PFSK-1 (cell line): ENCODE data around the gene SKI.

Experiments
- POLR2AphosphoS5 ChIP-seq: IDR thresholded peaks from 2 replicates; pipeline ENCODE4 v1.6.1; 2012; ENCODE audit warnings: low read depth, mild to moderate bottlenecking, control low read depth, low read length, moderate library complexity
- TAF1 ChIP-seq: IDR thresholded peaks from 2 replicates; pipeline ENCODE4 v1.6.1; 2012; ENCODE audit warnings: low read length, control low read depth, borderline replicate concordance; ENCODE audit not compliant: insufficient read depth
- TF ChIP-seq, protein P1 (sequence below), 2 experiments: IDR thresholded peaks; 2 replicates each; pipeline versions ENCODE4 v1.6.1 to v1.8.0; 2011 to 2012; ENCODE audit warnings: low read depth in 2 of 2, low read length in 2 of 2, control low read depth in 1 of 2, inconsistent platforms in 1 of 2, mild to moderate bottlenecking in 1 of 2, moderate library complexity in 1 of 2; ENCODE audit not compliant: insufficient read depth in 1 of 2

DNA sequence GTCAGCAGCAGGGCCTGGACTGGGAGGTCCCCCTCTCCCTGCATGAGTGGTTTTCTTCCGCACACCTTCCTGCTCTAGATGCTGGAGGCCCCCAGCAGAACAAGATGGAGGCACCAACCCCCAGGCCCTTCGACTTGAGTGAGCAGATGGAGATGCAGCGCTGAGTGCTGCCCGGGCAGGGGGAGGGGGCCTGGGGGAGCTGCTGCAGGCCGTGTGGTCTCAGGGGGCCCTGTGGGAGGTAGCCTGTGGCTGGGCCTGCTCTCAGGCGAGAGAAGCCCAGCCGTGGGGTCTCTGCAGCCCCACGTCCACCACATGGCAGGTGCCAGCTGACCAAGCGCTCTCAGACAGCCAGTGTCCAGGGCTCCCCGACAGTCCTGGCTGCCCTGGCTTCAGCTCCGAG lies 32.3 kb upstream of the SKI start:
- TF ChIP-seq TAF1 (no peak), POLR2AphosphoS5 (no peak)
- TF ChIP-seq, protein P1, sequence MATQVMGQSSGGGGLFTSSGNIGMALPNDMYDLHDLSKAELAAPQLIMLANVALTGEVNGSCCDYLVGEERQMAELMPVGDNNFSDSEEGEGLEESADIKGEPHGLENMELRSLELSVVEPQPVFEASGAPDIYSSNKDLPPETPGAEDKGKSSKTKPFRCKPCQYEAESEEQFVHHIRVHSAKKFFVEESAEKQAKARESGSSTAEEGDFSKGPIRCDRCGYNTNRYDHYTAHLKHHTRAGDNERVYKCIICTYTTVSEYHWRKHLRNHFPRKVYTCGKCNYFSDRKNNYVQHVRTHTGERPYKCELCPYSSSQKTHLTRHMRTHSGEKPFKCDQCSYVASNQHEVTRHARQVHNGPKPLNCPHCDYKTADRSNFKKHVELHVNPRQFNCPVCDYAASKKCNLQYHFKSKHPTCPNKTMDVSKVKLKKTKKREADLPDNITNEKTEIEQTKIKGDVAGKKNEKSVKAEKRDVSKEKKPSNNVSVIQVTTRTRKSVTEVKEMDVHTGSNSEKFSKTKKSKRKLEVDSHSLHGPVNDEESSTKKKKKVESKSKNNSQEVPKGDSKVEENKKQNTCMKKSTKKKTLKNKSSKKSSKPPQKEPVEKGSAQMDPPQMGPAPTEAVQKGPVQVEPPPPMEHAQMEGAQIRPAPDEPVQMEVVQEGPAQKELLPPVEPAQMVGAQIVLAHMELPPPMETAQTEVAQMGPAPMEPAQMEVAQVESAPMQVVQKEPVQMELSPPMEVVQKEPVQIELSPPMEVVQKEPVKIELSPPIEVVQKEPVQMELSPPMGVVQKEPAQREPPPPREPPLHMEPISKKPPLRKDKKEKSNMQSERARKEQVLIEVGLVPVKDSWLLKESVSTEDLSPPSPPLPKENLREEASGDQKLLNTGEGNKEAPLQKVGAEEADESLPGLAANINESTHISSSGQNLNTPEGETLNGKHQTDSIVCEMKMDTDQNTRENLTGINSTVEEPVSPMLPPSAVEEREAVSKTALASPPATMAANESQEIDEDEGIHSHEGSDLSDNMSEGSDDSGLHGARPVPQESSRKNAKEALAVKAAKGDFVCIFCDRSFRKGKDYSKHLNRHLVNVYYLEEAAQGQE (IDR thresholded peaks at IDR 0.05; ENCODE audit: insufficient read depth in 1 of 2, low read depth in 2 of 2, low read length in 2 of 2) = no peak
